Thoracic aorta (tissue), 2 donors: Measurements from ENCODE around the gene DYNC1I1. TPM values are rescaled to one million over a fixed set of nuclear protein-coding genes. Genes with fewer than 3 reads are reported as not detected.

ENCODE experiments used
- ATAC-seq: fragments of 150-250 bp; one replicate; pipeline ENCODE4 v1.8.0; 2017; ENCODE audit warnings: low read depth; ENCODE audit not compliant: insufficient number of reproducible peaks, low FRiP score
- DNase-seq: peaks from one replicate; pipeline ENCODE4 v3.0.0-alpha.2; 2020; ENCODE audit warnings: low spot score
- H3K27ac ChIP-seq, 2 donors: fragments of 200-600 bp; sonication (generic); 1 replicate in 1 of 2; 2 replicates in 1 of 2; pipeline ENCODE4 v1.5.1; 2016; ENCODE audit warnings: mild to moderate bottlenecking in 2 of 2, moderate library complexity in 2 of 2
- H3K27me3 ChIP-seq: fragments of 200-600 bp; sonication (generic); replicated peaks from 2 replicates; pipeline ENCODE4 v1.6.0; 2016; ENCODE audit warnings: mild to moderate bottlenecking; ENCODE audit not compliant: insufficient read depth
- H3K36me3 ChIP-seq: fragments of 200-600 bp; sonication (generic); one replicate; pipeline ENCODE4 v1.5.1; 2016
- H3K4me1 ChIP-seq, 2 donors: fragments of 200-600 bp; sonication (generic); 1 replicate in 1 of 2; 2 replicates in 1 of 2; pipeline versions ENCODE4 v1.5.1 to v1.6.0; 2016; ENCODE audit warnings: low read depth in 2 of 2, mild to moderate bottlenecking in 1 of 2; ENCODE audit not compliant: control insufficient read depth in 1 of 2
- H3K4me3 ChIP-seq: fragments of 200-600 bp; sonication (generic); 2 replicates; pipeline ENCODE4 v1.5.1; 2016; ENCODE audit warnings: mild to moderate bottlenecking
- H3K9me3 ChIP-seq: fragments of 200-600 bp; sonication (generic); 2 replicates; pipeline ENCODE4 v1.5.1; 2016
- total RNA-seq, 2 donors: library from RNA; depleted of rRNA; stranded (reverse); fragments of >200 nt; gene quantifications; one replicate each; pipeline versions ENCODE4 v1.1.0 to v1.2.3, GENCODE V29; 2016
- TF ChIP-seq, protein P1 (sequence below): fragments of 200-600 bp; sonication (generic); IDR thresholded peaks from one replicate; pipeline ENCODE4 v1.5.1; 2019; ENCODE audit warnings: antibody characterized with exemption

Gene DYNC1I1
- total RNA-seq, 2 donors from 2014 or later, result 24.6 to 69.1 TPM

DNA sequence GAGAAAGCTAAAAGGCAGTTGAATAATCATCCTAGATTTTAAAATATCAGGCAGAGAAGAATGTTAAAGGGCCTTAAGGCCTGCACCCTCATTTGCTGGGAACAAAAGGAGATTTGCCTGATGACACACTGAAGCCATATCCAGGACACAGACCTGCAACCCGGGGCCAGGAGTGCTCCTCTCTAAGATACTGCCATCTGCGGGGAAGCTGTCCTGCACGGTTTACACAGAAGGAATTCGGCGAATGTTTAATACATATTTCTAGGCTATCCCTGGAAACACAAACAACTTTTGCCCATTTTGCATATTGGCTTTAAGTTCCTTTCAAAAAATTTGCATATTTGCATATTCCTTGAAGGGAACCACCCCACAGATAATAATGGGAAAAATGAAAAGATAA lies 52.3 kb downstream of the DYNC1I1 start:
- H3K9me3 ChIP-seq, result no peaks in the 10 kb centered on the region
- no peak overlapping the region for H3K4me3 ChIP-seq
- no peak overlapping the region for H3K27ac ChIP-seq
- H3K27me3 ChIP-seq, result no peaks in the 10 kb centered on the region
- ATAC-seq (no peak), DNase-seq (no peak)
- no peaks in the 10 kb centered on the region for H3K4me1 ChIP-seq
- TF ChIP-seq, protein P1, sequence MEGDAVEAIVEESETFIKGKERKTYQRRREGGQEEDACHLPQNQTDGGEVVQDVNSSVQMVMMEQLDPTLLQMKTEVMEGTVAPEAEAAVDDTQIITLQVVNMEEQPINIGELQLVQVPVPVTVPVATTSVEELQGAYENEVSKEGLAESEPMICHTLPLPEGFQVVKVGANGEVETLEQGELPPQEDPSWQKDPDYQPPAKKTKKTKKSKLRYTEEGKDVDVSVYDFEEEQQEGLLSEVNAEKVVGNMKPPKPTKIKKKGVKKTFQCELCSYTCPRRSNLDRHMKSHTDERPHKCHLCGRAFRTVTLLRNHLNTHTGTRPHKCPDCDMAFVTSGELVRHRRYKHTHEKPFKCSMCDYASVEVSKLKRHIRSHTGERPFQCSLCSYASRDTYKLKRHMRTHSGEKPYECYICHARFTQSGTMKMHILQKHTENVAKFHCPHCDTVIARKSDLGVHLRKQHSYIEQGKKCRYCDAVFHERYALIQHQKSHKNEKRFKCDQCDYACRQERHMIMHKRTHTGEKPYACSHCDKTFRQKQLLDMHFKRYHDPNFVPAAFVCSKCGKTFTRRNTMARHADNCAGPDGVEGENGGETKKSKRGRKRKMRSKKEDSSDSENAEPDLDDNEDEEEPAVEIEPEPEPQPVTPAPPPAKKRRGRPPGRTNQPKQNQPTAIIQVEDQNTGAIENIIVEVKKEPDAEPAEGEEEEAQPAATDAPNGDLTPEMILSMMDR, result no peak
- no peaks in the 10 kb centered on the region for H3K36me3 ChIP-seq

GRCh38 chr7:95828824-95829790 lies 56.8 kb downstream of the DYNC1I1 start:
- Histone ChIP-seq H3K27me3 (no peaks in the 10 kb centered on the region), H3K4me1 (no peaks in the 10 kb centered on the region), H3K36me3 (no peaks in the 10 kb centered on the region), H3K4me3 (no peak overlapping the region), H3K27ac (no peak overlapping the region), H3K9me3 (no peaks in the 10 kb centered on the region)
- DNase-seq, result no peak
- ATAC-seq, result no peak
- TF ChIP-seq, protein P1, result no peak

DNA sequence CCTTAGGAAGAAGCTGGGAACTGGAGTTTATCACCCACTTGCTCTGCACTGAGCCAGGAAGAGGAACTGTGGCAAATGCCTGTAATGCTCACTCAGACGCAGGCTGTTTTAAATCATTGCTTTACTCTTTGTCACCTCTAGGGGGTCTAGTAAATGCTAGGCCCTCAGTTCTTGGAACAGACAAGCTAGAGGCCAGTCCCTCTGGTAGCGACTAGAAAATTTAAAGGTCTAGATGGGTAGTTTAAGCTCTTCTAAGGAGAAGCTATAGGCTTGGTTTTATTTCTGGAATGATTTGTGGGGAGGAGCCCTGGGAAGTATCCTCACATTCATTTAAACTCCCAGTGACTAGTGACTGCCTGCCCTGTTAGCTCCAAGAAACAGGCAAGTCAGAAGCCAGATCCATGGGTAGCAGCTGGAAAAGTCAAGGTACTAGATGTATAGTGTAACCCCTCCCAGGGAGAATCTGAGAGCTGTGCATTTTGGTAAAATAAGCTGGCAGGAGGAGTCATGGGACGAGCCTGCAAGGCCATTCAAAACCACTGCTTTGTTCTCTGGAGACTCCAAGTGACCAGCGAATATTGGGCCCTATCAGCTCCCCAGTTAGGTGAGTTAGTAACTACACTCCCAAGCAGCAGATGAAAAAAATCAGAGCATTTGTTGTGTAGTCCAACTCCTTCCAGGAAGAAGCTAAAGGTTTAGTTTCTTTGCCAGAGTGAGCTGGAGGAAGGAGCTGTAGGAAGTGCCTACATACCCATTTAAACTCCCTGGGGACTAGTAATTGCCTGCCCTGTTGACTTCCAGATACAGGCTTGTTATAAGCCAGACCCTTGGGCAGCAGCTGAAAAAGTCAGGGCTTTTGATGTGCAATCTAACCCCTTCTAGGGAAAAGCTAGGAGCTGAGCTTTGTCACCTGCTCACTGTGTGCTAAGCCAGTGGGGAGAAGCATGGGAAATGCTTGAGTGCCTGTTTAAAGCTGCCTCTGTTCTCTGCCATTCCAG lies 68.9 kb downstream of the DYNC1I1 start:
- DNase-seq (no peak), ATAC-seq (no peak)
- Histone ChIP-seq H3K9me3 (no peaks in the 10 kb centered on the region), H3K4me3 (no peak overlapping the region), H3K36me3 (no peaks in the 10 kb centered on the region), H3K27me3 (no peaks in the 10 kb centered on the region), H3K4me1 (no peaks in the 10 kb centered on the region), H3K27ac (no peak overlapping the region)
- TF ChIP-seq, protein P1, result no peak

- Histone ChIP-seq H3K27me3 (no peaks in the 10 kb centered on the region), H3K36me3 (no peaks in the 10 kb centered on the region), H3K4me1 (peaks cover 0 to 7% of the 10 kb centered on the region in 2 donors), H3K4me3 (no peak overlapping the region), H3K27ac (no peak overlapping the region), H3K9me3 (no peaks in the 10 kb centered on the region)
- no peak for ATAC-seq
- DNase-seq, result no peak
- TF ChIP-seq, protein P1, result no peak
These were observed 70.9 kb downstream of the DYNC1I1 start for GRCh38 chr7:95843286-95843685.

- Histone ChIP-seq H3K27me3 (no peaks in the 10 kb centered on the region), H3K9me3 (no peaks in the 10 kb centered on the region), H3K4me3 (no peak overlapping the region), H3K27ac (no peak overlapping the region), H3K36me3 (no peaks in the 10 kb centered on the region), H3K4me1 (peaks cover 0 to 7% of the 10 kb centered on the region in 2 donors)
- TF ChIP-seq, protein P1, result no peak
- ATAC-seq (no peak), DNase-seq (no peak)
These were observed 72.7 kb downstream of the DYNC1I1 start for GRCh38 chr7:95845007-95845406.
